HL-60 (cell line): Measurements from ENCODE around the gene TAMM41.

ENCODE experiments used
- DNase-seq, 2 experiments: peaks; one replicate each; pipeline ENCODE4 v3.0.0-alpha.2; 2010 to 2020; ENCODE audit warnings: low read depth in 1 of 2, low spot score in 1 of 2
- H3K27ac ChIP-seq: fragments of 250-450 bp; sonication (Bioruptor Pico); replicated peaks from 2 replicates; pipeline ENCODE4 v1.5.1; 2020; ENCODE audit warnings: mild to moderate bottlenecking, moderate library complexity
- H3K27me3 ChIP-seq: fragments of 250-450 bp; sonication (Bioruptor Pico); 2 replicates; pipeline ENCODE4 v1.5.1; 2021; ENCODE audit warnings: mild to moderate bottlenecking, moderate library complexity; ENCODE audit not compliant: insufficient read depth, poor library complexity, severe bottlenecking
- H3K4me3 ChIP-seq: replicated peaks from 2 replicates; pipeline ENCODE4 v1.5.1; 2011; ENCODE audit warnings: mild to moderate bottlenecking, control low read depth, low read length; ENCODE audit not compliant: insufficient read depth
- CTCF ChIP-seq: IDR thresholded peaks from one replicate; pipeline ENCODE4 v1.5.1; 2011; ENCODE audit warnings: low read length, control low read depth, inconsistent platforms; ENCODE audit not compliant: insufficient read depth
- GABPA ChIP-seq: IDR thresholded peaks from 2 replicates; pipeline ENCODE4 v1.6.1; 2012; ENCODE audit warnings: low read depth
- POLR2AphosphoS5 ChIP-seq: IDR thresholded peaks from 2 replicates; pipeline ENCODE4 v1.6.1; 2012; ENCODE audit warnings: low read depth
- REST ChIP-seq: IDR thresholded peaks from 2 replicates; pipeline ENCODE4 v1.6.1; 2012; ENCODE audit warnings: low read depth; ENCODE audit not compliant: insufficient replicate concordance
- SPI1 ChIP-seq: IDR thresholded peaks from 2 replicates; pipeline ENCODE4 v1.6.1; 2012; ENCODE audit warnings: low read depth, mild to moderate bottlenecking, borderline replicate concordance

TAMM41 gene

GRCh38 chr3:11844891-11845290 lies 1.8 kb downstream of the TAMM41 start:
- Histone ChIP-seq H3K27me3 (no peaks in the 10 kb centered on the region), H3K27ac (no peak overlapping the region)

GRCh38 chr3:11835028-11835639 lies 11.6 kb downstream of the TAMM41 start:
- Histone ChIP-seq H3K27ac (no peak overlapping the region), H3K27me3 (no peaks in the 10 kb centered on the region), H3K4me3 (no peak overlapping the region)
- TF ChIP-seq GABPA (no peak), REST (no peak), SPI1 (no peak), CTCF (no peak), POLR2AphosphoS5 (no peak)
- peak in 1 of 2 experiments; percentile 7 for DNase-seq

More at GRCh38 chr3:11844891-11845290, 1.8 kb downstream of the TAMM41 start:
- no peak overlapping the region for H3K4me3 ChIP-seq
- TF ChIP-seq CTCF: no peak
- no peak for TF ChIP-seq REST
- no peak for TF ChIP-seq POLR2AphosphoS5
- no peak for TF ChIP-seq GABPA
- no peak for TF ChIP-seq SPI1
- DNase-seq: no peak

- no peak for DNase-seq
- TF ChIP-seq CTCF: no peak
- TF ChIP-seq POLR2AphosphoS5: no peak
- TF ChIP-seq GABPA: no peak
- TF ChIP-seq REST: no peak
- TF ChIP-seq SPI1: no peak
- H3K27ac ChIP-seq: no peak overlapping the region
- H3K4me3 ChIP-seq: no peak overlapping the region
- no peaks in the 10 kb centered on the region for H3K27me3 ChIP-seq
Observed at GRCh38 chr3:11832981-11833905, 13.4 kb downstream of the TAMM41 start.
